ENCODE results near the gene DOCK2.
"Not testable (repeated sequence)": the region's sequence is repeated elsewhere in the genome, so short reads cannot be mapped to it uniquely, and the experiment has no call there.

Gene DOCK2

GRCh38 chr5:169762338-169763095 lies 125.4 kb downstream of the DOCK2 start:
- DNase-seq, result no peak

GRCh38 chr5:169763376-169764017 lies 126.4 kb downstream of the DOCK2 start:
- no peak for DNase-seq

GRCh38 chr5:169764018-169764378 lies 126.9 kb downstream of the DOCK2 start:
- DNase-seq, result no peak

DNA sequence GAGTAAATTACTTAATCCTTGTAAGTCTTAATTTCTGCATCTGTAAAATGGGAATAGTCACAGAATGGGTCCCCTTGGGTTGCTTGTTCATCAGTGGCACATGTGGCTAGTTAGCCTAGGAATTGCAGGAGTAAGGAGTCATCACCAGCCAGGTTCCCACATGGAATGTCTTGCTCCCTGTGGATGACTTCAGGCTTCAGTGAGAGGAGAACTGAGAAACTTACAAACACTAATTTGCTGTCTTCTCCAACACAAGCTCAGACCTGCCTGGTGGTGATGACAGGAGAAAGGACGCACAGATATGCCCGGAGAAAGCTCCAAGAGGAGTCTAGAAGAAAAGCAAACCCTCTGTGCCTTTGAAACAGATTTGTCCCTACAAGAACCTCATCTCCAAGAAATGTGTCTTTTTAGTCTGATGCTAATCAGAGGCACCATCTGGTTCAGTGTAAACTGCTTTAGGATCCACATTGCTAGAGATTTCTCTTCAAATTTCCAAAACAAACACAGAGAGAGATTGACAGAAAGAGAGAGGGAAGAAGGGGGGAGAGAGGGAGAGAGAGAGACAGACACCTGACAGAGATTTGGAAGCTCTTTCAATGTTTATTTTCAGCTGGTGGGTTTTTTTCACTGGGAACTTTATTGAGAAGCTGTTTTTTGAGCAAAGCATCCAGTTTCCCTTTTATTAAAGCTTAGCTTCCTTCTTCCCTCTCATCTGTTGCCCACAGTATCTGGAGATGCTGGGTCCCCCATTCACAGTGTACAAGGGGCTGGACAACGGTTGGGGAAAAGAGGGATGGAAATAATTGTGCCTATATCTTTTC lies 128.3 kb downstream of the DOCK2 start:
- DNase-seq, result no peak

- DNase-seq, result not testable (repeated sequence)
These were observed 129.9 kb downstream of the DOCK2 start for GRCh38 chr5:169766943-169767342.

GRCh38 chr5:169767938-169768337 lies 130.9 kb downstream of the DOCK2 start:
- DNase-seq, result no peak

DNA sequence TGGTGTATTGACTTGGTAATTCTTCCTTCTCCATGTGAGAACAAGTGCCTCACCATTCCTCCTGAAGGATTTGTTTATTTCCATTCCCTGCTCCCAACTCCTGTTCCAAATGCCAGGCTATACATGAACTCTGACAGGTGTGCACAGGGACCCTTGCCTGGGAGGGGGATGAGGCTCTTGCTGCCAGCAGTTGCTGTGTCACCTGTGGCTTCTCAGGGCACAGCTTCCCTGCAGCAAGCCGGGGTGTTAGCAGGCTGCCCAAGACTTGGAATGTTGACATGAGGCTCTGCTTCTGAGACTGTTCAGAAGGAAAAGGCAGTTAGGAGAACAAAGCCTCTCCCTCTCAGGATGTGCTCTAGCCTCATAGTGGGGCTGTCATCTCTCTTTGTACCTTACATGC lies 131.3 kb downstream of the DOCK2 start:
- DNase-seq, result no peak

GRCh38 chr5:169770109-169770508 lies 133.0 kb downstream of the DOCK2 start:
- DNase-seq, result no peak

DNA sequence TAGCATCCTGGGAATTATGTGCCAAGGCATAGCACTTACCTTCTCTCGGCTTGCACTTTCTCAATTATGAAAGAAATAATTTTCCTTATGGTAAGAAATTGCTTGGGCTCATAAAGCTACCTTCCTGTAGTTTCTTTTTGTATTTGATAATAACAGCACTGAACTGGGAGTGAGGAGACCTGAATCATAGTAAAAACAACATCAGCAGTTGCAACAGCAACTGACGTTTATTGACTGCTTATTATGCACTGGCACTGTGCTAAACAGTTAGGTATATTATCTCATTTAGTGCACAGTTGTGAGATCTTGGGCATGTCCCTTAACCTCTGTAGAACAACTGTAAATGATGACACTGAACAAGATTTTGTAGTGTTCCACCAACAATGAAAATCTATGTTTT lies 135.2 kb downstream of the DOCK2 start:
- DNase-seq, result no peak

GRCh38 chr5:169772688-169773087 lies 135.6 kb downstream of the DOCK2 start:
- DNase-seq, result no peak

GRCh38 chr5:169777159-169777558 lies 140.1 kb downstream of the DOCK2 start:
- DNase-seq, result no peak

DNA sequence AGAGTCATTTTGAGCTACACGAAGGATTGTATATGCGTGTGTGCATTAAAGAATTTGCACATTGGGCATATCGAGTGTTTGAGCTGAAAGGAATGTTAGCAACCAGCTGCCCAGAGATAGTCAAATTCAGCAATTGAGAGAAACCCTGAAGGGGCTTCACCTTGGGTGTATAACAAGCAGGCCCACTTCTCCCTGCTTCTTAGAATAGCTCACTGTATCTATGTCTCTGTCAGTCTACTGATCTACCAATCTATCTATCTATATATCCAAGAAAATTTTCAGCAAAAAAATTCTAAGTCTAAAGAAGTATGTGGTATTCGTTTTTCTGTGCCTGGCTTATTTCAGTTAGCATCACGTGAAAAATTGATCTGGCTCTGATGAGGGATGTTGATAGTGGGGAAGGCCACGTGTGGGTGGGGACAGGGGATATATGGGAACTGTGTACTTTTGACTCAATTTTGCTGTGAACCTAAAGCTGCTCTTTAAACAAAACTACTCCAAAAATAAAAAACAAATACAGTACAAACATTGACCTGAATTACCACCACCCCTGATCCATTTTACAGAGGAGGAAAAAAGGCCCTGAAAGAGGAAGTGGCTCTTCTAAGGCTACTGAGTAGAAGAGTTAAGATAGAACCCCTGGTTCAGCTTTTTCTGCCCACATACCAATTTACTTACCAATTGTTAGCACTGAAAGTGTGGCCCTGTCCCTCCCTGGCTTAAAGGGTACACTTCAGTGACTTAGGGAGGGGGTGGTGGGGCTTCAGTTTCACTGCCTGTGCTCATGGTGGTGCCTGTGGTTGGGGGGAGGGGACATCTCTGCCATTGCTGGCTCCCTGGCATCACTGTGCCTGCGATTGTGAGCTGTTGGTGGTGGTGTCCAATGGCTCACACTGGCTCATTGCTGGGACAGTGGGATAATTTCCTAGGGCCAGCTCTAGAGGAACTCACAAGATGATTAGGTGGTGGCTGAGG lies 141.8 kb downstream of the DOCK2 start:
- DNase-seq, result no peak

- DNase-seq, result no peak
These were observed 144.6 kb downstream of the DOCK2 start for GRCh38 chr5:169781420-169782345.

DNA sequence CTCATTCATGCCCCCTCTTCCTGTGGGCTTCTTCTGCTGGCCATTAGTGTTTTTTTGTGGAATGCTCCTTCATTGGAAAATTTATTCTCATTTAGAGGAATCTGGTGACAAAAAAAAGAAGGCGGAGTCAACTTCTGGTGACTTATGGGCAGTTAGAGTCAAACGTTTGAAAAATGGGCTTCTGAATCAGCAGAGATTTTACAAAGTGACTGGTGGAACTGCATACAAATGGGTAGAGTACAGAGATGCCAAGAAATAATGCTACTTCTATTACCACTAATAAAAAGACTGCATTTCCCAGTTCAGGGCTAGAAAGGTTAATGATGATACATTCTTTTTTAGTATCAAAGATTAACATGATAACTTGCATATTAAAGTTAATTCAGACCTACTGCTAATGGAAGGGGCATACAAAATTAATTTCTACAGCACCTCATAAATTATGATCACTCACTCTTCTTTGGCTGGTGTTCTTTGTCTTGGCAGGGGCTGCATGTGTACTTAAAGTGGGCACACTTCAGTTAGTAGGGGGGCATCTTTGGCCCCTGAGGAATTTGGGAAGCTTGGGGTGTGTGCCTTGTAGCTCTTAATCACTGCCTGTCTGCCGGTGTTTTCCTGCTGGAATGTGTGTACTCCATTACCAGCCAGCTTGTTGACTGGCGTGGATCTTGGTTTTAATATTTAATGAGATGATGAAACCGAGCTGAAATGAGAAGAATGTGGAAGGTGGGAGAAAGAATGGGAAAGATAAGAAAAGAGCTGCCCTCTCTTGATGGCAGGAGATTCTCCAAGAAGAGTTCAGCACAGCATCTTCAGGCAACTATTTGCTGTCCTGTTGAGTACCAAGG lies 148.9 kb downstream of the DOCK2 start:
- no peak for DNase-seq

DNA sequence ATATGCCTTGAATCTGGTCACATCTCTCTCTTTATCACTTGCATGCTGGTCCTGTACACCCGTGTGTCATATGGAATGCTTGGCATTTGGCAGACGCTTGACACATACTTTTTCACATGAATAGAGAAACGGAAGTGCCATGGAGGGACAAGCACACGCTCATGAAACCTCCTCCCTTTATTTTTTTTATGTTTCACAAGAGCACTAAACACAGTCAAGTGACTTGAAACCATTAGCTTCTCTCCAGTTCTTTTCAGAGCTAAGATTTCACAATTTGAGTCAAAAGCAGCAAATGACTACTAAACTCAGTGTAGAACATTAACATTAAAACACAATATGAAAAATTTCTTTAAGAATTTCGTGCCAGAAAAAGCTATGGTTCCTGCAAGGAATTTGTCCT lies 151.1 kb downstream of the DOCK2 start:
- no peak for DNase-seq

DNA sequence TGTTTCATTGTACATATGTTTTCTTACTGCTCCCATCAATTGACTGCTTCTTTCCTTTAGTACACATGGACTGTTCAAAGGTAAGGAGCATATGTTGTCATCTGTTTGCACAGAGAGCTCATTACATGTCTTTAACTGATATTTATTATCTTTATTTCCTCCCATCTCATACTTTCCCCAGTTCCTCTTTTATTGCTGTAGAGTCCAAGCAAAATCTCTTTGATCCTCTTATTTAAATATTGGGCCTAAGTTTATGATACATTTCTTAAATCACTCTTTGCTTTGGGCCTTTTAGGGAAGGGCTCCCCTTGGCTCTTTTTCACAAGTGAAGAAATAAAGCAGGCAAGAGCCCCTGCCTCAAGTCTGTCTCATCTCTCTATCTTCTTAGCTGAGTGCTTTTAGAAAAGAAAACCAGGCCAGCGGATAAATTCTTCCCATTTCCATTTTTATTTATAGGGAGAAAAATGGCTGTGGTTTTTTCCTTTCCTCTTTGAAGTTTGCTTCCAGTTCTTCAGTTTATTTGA lies 152.4 kb downstream of the DOCK2 start:
- no peak for DNase-seq

- no peak for DNase-seq
These were observed 154.2 kb downstream of the DOCK2 start for GRCh38 chr5:169791251-169791650.

DNA sequence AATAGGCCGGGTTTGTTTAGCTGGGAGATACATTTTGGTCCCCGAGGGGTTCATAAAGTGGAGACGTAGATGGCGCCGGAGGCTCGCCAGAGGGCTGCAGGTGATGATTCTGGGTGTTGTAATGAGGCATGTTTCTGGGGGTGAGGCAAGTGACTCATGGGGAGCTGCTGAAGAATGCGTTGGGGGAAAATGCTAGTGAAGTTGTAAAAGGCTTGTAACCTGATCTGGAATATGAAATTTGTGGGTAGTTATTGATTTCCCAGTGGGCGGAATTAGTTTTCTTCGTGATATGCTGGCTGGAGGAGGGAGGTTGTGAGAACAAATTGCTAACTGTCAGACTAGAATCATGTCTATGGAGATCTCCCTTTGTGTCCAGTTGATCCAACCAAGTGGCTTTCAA lies 158.3 kb downstream of the DOCK2 start:
- no peak for DNase-seq

DNA sequence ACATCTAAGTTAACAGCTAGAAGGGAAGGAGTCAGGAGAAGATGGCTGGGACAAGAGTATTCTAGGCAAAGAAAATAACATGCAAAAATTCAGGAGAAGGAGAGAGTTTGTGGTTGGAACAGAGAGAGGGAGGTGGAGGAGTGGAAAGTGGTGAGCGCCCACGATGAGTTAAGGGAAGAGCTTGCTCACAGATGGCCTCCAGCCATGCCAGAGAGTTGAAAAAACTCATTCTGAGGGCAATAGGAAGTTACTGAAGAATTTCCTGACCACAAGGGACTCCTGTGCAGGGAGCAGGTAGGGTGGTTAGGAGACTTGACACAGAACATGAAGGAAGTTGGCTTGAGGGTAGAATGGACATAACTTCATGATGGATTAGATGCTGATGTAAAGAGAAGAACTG lies 159.7 kb downstream of the DOCK2 start:
- DNase-seq, result no peak

DNA sequence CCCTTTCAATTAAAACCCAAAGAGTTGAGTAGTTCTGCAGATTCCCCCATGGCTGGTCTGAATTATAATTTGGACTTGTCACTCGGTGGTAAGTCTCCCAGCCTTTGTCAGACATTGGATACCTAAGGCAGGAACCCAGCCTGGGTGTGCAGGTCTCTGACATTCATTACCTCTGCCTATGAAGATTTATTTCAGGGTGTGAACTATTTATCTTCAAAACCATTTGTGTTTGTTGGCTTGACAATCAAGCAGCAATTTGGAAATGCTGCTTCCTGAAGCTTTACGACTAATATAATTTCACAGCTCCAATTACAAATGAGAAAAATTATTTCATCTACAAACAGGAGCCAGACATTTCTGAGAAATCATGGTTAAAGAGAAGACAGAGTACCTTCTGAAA lies 160.5 kb downstream of the DOCK2 start:
- no peak for DNase-seq

All from NCI-H2171 (cell line).